OCI-LY1 (cell line): ENCODE measurements around the gene REEP5.

Experiments
- H2AFZ ChIP-seq: fragments of 200-600 bp; sonication (generic), shearing (Covaris generic); 2 replicates; pipeline ENCODE4 v1.6.0; 2014; ENCODE audit warnings: antibody characterized with exemption, mild to moderate bottlenecking, low read length
- H3F3A ChIP-seq: fragments of 200-600 bp; sonication (generic), shearing (Covaris generic); 2 replicates; pipeline ENCODE4 v1.6.0; 2014; ENCODE audit warnings: mild to moderate bottlenecking, antibody characterized with exemption, low read length, moderate library complexity; ENCODE audit not compliant: insufficient read depth
- H3K27ac ChIP-seq: fragments of 200-600 bp; sonication (generic); 2 replicates; pipeline ENCODE4 v1.5.1; 2014; ENCODE audit warnings: low read length, mixed run types, mild to moderate bottlenecking, low read depth; ENCODE audit not compliant: poor library complexity, severe bottlenecking
- H3K27me3 ChIP-seq: fragments of 200-600 bp; sonication (generic); 2 replicates; pipeline ENCODE4 v1.6.0; 2014; ENCODE audit warnings: antibody characterized with exemption, mild to moderate bottlenecking, low read length, moderate library complexity; ENCODE audit not compliant: insufficient read depth
- H3K36me3 ChIP-seq: fragments of 200-600 bp; sonication (generic); 2 replicates; pipeline ENCODE4 v1.6.1; 2014; ENCODE audit warnings: mild to moderate bottlenecking, antibody characterized with exemption, low read length, moderate library complexity, mixed read lengths; ENCODE audit not compliant: insufficient read depth
- H3K4me1 ChIP-seq: fragments of 200-600 bp; sonication (generic); 2 replicates; pipeline ENCODE4 v1.5.1; 2014; ENCODE audit warnings: mild to moderate bottlenecking, low read length, moderate library complexity; ENCODE audit not compliant: insufficient read depth, severe bottlenecking
- H3K4me2 ChIP-seq: fragments of 200-600 bp; sonication (generic), shearing (Covaris generic); 2 replicates; pipeline ENCODE4 v1.6.1; 2014; ENCODE audit warnings: low read length
- H3K4me3 ChIP-seq: fragments of 200-600 bp; sonication (generic); 2 replicates; pipeline ENCODE4 v1.5.1; 2014; ENCODE audit warnings: low read length, low read depth, mild to moderate bottlenecking, mixed read lengths; ENCODE audit not compliant: poor library complexity, severe bottlenecking
- H3K79me2 ChIP-seq: fragments of 200-600 bp; shearing (Covaris generic); 2 replicates; pipeline ENCODE4 v1.6.1; 2016; ENCODE audit warnings: mixed run types, low read length, mixed read lengths; ENCODE audit not compliant: insufficient read depth
- H3K9ac ChIP-seq: fragments of 200-600 bp; sonication (generic), shearing (Covaris generic); 2 replicates; pipeline ENCODE4 v1.6.1; 2014; ENCODE audit warnings: mild to moderate bottlenecking, low read length, mixed read lengths
- H3K9me2 ChIP-seq: fragments of 200-600 bp; sonication (generic), shearing (Covaris generic); 2 replicates; pipeline ENCODE4 v1.6.1; 2014; ENCODE audit warnings: low read depth, mild to moderate bottlenecking, low read length, mixed read lengths
- H3K9me3 ChIP-seq: fragments of 200-600 bp; shearing (Covaris generic); 2 replicates; pipeline ENCODE4 v1.6.1; 2014; ENCODE audit warnings: low read length, mixed read lengths
- H4K20me1 ChIP-seq: fragments of 200-600 bp; sonication (generic), shearing (Covaris generic); 2 replicates; pipeline ENCODE4 v1.6.0; 2016; ENCODE audit warnings: mild to moderate bottlenecking, low read length; ENCODE audit not compliant: insufficient read depth
- EZH2 ChIP-seq: fragments of 200-600 bp; sonication (generic), shearing (Covaris generic); IDR thresholded peaks from 2 replicates; pipeline ENCODE4 v1.8.0; 2017; ENCODE audit warnings: borderline replicate concordance, mixed run types, mild to moderate bottlenecking, antibody characterized with exemption, low read length, moderate library complexity, mixed read lengths
- TF ChIP-seq, protein P1 (sequence below): fragments of 200-600 bp; sonication (generic), shearing (Covaris generic); IDR thresholded peaks from 2 replicates; pipeline ENCODE4 v1.5.1; 2017; ENCODE audit warnings: mild to moderate bottlenecking, antibody characterized with exemption, low read length, moderate library complexity, mixed read lengths

REEP5 gene

DNA sequence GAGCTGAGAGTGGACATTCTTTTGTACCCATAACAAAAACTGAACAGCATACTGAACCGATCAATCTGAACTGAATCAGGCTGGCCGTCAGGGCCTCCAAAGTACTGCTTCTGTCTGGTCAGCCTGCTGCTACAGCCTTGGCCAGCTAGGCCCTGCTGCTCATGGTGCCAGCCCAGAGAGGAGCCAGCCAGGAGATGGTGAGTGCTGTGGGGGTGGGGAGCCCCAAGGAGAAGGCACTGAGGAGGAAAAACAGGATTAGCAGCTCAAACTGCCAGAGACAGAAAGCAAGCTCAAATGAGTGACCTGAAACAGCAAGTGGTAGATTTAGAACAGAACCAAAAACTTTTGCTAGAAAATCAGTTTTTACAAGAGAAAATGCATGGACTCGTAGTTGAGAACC is 37.0 kb downstream of the REEP5 start:
- no peaks in the 10 kb centered on the region for H3K9me3 ChIP-seq
- H3K27me3 ChIP-seq, result no peaks in the 10 kb centered on the region
- no peak overlapping the region for H3K4me3 ChIP-seq
- H4K20me1 ChIP-seq, result no peaks in the 10 kb centered on the region
- H3K27ac ChIP-seq, result no peak overlapping the region
- H3K79me2 ChIP-seq, result no peaks in the 10 kb centered on the region
- no peak overlapping the region for H2AFZ ChIP-seq
- peaks cover 84% of the 10 kb centered on the region for H3K36me3 ChIP-seq
- H3F3A ChIP-seq, result no peaks in the 10 kb centered on the region
- no peak overlapping the region for H3K9ac ChIP-seq
- H3K4me1 ChIP-seq, result no peaks in the 10 kb centered on the region
- TF ChIP-seq EZH2, result no peak
- TF ChIP-seq, protein P1, sequence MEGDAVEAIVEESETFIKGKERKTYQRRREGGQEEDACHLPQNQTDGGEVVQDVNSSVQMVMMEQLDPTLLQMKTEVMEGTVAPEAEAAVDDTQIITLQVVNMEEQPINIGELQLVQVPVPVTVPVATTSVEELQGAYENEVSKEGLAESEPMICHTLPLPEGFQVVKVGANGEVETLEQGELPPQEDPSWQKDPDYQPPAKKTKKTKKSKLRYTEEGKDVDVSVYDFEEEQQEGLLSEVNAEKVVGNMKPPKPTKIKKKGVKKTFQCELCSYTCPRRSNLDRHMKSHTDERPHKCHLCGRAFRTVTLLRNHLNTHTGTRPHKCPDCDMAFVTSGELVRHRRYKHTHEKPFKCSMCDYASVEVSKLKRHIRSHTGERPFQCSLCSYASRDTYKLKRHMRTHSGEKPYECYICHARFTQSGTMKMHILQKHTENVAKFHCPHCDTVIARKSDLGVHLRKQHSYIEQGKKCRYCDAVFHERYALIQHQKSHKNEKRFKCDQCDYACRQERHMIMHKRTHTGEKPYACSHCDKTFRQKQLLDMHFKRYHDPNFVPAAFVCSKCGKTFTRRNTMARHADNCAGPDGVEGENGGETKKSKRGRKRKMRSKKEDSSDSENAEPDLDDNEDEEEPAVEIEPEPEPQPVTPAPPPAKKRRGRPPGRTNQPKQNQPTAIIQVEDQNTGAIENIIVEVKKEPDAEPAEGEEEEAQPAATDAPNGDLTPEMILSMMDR, result no peak
- H3K9me2 ChIP-seq, result no peaks in the 10 kb centered on the region
- H3K4me2 ChIP-seq, result no peak overlapping the region

DNA sequence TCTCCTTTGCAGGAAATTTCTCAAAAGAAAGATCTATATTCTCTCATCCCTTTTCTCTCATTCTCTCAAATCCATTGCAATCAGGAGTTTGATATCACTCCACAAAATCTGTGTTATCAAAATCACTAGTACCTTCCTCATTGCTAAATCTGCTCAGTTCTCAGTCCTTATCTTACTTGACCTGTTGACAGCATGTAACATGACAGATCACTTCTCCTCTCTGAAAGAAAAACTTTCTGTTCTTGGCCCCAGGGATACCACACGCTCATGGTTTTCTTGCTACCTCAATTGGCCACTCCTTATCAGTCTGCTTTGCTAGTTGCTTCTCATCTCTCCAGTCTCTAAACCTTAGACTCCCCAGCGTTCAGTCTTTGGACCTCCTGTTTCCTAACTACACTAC is 38.8 kb downstream of the REEP5 start:
- H3F3A ChIP-seq, result no peaks in the 10 kb centered on the region
- no peak overlapping the region for H2AFZ ChIP-seq
- H3K4me2 ChIP-seq, result no peak overlapping the region
- H3K79me2 ChIP-seq, result no peaks in the 10 kb centered on the region
- H3K9ac ChIP-seq, result no peak overlapping the region
- H3K9me3 ChIP-seq, result no peaks in the 10 kb centered on the region
- peaks cover 82% of the 10 kb centered on the region for H3K36me3 ChIP-seq
- H3K4me3 ChIP-seq, result no peak overlapping the region
- no peak overlapping the region for H3K27ac ChIP-seq
- H3K27me3 ChIP-seq, result no peaks in the 10 kb centered on the region
- no peaks in the 10 kb centered on the region for H3K9me2 ChIP-seq
- no peaks in the 10 kb centered on the region for H3K4me1 ChIP-seq
- no peaks in the 10 kb centered on the region for H4K20me1 ChIP-seq
- TF ChIP-seq EZH2, result no peak
- TF ChIP-seq, protein P1, result no peak

DNA sequence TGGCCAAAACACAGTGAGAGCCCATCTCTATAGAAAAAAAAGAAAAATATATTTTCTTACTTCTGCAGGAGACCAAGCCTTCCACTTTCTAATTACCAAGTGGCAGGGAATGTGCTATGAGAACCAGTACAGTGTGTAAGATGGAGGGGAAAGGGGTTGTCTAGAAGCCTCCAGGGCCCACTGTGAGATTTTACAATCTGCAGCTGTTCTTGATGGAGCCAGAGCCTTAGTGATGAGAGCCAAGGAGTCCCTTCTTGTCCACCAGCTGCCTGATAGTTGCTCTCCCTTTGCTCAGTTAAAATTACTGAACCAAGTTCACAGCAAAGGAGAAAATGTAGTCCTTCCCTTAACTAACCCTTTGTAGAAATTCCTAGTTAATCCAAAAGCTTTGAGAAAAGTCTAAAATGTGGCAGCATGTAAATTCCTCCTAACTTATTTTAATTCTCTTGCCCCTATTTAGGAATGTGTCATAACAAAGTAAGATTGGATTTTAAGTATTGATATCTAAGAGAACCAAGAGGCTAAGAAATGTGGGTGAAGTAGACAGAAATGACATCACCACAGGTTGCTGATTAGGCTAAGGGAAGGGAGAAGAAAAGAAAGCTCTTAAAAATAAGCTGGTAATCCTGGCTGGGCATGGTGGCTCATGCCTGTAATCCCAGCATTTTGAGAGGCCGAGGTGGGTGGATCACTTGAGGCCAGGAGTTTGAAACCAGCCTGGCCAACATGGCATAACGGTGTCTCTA is 41.6 kb downstream of the REEP5 start:
- H3K4me2 ChIP-seq, result no peak overlapping the region
- no peak overlapping the region for H2AFZ ChIP-seq
- no peaks in the 10 kb centered on the region for H3K9me2 ChIP-seq
- H3K4me1 ChIP-seq, result no peaks in the 10 kb centered on the region
- H3K36me3 ChIP-seq, result peaks cover 80% of the 10 kb centered on the region
- H3K9me3 ChIP-seq, result no peaks in the 10 kb centered on the region
- H3K79me2 ChIP-seq, result no peaks in the 10 kb centered on the region
- H3K27ac ChIP-seq, result no peak overlapping the region
- H3F3A ChIP-seq, result no peaks in the 10 kb centered on the region
- no peak overlapping the region for H3K9ac ChIP-seq
- H3K27me3 ChIP-seq, result no peaks in the 10 kb centered on the region
- no peak for TF ChIP-seq EZH2
- TF ChIP-seq, protein P1, result no peak
- H4K20me1 ChIP-seq, result no peaks in the 10 kb centered on the region
- H3K4me3 ChIP-seq, result no peak overlapping the region
